Renal cortical epithelial cell (primary cell): ENCODE measurements around the gene SMPD2. TPM values are rescaled to one million over a fixed set of nuclear protein-coding genes. Genes with fewer than 3 reads are reported as not detected.
A peak's percentile ranks its signal among the peaks of the same experiment; 100 is the strongest.
"Not testable (repeated sequence)": the region's sequence is repeated elsewhere in the genome, so short reads cannot be mapped to it uniquely, and the experiment has no call there.

ENCODE experiments used
- DNase-seq: peaks from one replicate; pipeline ENCODE4 v3.0.0-alpha.2; 2011; ENCODE audit warnings: low read depth
- total RNA-seq: library from RNA; depleted of rRNA; stranded (reverse); fragments of >200 nt; gene quantifications from 2 replicates; pipeline ENCODE4 v1.2.3, GENCODE V29; 2014

Gene SMPD2
- total RNA-seq, 1 donor from 2014 or later: 17.7 TPM

DNA sequence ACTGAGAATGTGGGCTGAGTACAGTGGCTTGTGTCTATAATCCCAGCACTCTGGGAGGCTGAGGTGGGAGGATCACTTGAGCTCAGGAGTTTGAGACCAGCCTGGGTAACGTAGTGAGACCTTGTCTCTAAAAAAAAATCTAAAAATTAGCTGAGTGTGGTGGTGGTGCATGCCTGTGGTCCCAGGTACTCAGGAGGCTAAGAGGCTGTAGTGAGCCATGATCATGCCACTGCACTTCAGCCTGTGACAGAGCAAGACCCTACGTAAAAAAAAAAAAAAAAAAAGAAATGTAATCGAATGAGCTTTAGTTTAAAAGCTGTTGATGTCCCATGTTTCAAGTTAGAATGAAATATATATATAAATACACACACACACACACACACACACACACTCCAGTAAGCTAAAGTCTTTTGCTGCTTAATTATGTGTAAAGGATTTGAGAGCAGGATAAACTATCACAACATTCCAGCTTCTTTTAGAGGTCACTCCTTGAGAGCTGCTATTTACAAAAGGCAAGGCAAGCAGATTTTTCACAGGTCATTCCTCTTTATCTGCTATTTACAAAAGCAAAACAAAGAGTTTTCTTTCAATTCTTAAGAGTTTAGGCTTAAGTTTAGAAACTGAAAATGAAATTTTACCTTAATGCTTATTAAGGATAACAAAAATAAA is 19.8 kb downstream of the SMPD2 start:
- peak; percentile 53 for DNase-seq

- not testable (repeated sequence) for DNase-seq
Observed at GRCh38 chr6:109461205-109461604, 20.7 kb downstream of the SMPD2 start.

DNA sequence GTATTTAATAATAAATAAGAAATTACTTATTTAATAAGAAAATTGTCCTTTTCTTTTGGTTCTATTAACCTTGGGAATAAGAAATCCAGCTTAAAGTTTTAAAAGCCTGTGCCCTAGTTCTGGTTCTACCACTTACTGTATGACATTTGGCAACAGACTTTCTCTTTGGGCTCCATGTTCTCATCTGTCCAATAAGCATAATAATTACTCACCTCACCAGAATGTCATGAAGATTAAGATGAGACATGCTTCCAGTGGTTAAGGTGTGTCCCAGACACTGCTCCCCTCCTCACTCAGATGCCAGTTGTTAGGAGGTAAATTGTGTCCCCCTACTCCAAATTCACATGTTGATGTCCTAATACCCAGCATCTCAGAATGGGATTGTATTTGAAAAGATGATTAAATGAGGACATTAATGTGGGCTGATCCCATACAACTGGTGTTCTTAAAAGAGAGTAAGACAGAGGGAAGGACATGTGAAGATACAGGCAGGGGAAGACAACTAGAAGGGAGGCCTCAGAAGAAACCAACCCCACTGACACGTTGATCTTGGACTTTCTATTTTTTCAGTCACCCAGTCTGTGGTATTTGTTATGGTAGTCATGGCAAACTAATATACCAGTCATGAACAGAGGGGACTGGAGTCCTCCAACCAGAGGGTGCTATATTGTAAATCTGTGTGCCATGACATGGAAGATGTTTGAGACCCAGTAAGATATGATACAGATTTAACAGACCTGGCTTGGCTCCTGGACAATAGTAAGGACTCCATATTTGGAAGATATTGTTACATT is 21.4 kb downstream of the SMPD2 start:
- DNase-seq: no peak

DNA sequence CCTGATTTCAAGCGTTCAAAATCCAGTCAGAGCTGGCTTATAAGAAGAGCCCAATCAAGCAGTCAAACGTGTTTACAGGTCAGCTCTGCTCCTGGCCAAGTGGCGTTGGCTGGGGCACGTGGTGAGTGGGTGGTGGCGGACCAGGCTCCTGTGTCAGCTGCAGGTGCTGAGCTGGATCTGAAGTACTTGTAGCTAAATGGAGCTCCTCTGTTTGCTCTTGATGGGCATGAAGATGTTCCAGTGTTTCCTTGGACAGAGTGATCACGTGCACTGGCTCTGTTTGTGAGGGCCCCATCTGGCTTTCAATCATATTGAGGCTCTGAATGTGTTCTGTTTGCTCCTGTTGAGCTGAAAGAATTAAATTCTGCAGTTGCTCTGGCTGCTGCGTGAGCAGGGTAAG is 25.2 kb downstream of the SMPD2 start:
- peak; percentile 48 for DNase-seq

- DNase-seq: peak; percentile 84
Observed at GRCh38 chr6:109466212-109466923, 25.8 kb downstream of the SMPD2 start.

DNA sequence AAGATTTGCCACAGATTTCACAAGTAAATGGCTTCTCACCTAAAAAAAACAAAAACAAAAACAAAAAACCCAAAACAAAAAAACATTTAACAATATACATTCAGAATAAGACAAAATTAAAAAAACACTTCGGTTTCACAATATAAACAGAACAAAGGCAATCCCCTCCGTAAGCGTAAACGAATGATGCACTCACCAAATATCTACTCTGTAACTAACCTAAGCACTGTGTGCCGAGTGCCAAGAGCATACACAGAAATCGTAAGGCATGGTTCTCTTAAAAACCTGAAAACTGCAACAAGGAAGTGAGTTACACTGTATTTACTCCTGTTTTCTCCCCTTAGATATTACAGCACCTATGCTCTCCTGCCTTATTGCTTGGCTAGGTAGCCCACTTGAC is 27.2 kb downstream of the SMPD2 start:
- no peak for DNase-seq

- DNase-seq: no peak
Observed at GRCh38 chr6:109469591-109470189, 29.2 kb downstream of the SMPD2 start.

DNA sequence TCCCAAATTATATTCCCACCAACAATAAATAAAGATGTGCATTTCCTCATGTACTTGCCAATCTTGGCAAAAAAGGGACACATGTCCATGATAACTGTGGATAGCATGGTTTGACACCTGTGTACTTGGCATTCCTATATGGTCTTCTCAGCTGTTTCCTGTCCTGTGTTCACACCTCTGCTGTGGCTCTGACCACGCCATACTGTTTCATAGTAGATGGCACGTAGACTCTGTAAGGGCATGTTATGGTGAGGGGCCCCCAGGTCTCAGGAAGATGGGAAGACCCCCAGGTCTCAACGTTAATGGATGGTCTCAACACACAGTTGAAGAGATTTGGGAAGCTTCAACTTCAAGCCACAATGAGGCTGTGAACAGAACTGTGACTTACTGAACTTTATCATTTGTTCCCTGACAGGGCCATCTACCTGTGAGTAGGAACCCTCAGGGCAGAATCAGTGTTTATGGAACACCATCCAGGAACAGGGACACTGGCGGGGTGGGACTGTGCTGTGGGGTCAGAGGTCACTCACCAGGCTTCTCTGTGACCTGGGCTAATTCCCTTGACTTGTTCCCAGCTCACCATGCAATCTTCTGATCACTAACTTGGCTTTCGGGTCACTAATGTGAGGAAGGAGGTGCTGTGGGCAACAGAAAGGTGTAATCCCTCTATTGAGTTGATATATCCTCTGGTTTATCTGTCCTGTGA is 30.7 kb downstream of the SMPD2 start:
- no peak for DNase-seq

DNA sequence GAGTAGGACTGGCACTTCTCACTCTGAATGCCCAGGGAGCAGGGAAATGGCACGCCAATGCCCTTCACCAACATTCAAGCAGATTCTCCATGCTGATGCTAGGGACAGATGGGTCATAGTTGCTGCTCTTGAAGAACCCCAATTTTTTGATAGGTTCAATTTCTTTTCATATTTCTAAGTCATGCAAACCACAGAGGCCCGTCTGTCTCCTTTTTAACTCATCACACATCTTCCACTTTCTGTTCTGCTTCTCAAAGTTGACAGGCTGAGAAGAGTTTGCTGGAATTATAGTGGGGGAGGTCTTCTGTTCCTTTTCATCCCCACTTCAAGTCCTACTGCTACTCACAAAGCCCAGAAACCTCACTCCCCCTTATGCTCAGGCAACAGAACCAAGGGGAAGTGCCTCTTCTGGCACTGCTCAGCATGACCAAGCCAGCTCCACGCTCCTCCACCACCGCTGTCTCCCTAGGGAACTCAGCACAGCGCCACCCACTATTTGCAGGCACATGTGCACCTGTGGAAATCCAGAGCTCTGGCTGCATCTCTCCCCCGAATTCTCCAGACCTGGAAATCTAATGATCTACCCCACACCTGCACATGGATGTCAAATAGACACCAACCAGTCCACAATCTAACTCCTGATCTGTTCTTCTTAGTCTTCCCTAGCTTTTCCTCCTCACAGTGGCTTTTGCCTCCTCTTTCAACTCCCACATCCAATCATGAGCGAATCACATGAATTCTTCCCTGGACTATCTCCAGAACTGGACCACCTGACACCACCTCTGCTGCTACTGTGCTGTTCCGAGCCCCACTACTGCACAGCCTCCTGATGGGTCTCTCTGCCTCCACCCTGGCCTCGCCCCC is 31.8 kb downstream of the SMPD2 start:
- no peak for DNase-seq

GRCh38 chr6:109473120-109473519 is 32.6 kb downstream of the SMPD2 start:
- DNase-seq: no peak

DNA sequence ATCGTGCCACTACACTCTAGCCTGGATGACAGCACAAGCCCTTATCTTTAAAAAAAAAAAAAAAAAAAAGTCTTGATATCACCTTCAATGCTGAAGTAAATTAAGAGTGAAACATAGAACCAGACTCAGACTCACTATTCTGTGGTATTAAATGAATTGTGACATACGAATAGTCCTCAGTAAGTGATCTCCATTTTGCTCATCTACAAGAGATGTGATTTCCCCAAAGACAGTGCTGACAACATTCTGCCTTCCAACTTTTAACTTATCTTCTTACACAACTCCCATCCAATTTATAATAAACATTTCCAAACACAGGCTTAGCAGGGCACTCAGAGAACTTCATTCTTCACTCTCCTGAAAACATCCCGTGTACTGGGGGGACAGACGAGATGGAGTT is 34.5 kb downstream of the SMPD2 start:
- DNase-seq: no peak

DNA sequence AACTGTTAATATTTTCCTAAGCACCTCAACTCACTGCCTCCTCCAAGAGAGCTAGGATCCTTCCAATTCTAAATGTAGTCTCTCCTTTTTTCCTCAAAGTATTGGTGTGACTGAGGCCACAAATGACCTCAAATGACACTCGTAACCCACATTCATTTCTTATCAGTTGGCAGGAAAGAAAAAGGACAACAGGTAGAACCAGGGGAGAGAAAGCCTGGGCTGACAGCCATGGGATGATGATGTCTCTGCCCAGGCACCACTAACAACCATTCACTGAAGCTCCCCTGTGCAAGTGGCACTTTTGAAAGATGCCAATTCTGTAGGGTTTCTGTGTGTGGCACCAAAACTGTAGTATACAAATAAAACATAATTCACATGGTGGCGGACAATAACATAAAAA is 35.1 kb downstream of the SMPD2 start:
- DNase-seq: no peak

DNA sequence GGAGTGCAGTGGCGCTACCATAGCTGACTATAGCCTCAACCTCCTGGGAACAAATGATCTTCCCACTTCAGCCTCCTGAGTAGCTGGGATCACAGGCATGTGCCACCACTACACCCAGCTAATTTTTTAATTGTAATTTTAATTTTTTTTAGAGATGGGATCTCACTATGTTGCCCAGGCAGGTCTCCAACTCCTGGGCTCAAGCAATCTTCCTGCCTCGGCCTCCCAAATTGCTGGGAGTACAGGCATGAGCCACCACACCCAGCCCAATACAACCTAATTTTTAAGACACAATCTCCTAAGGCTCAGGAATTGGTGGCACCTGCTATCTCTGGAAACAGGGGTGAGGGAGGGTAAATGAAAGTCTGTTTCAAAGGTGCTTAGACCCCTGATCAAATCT is 36.7 kb downstream of the SMPD2 start:
- no peak for DNase-seq

DNA sequence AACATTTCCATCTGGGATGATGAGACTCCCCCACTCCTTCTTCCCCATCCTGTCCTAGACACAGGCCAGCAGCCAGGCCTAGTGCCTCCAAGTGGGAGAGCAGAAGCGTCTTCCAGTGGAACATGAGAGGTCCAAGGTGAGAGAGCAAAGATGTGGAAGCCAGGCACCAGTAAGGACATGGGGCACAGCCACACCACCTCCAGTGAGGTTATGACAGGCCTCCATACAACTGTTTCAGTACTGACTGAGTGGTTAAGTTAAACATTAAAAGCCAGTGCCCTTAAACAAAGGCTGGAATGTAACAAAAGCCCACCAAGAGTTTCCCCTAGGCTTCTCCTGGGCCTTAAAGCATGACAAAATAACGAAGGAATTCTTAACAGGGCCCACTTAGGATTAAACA is 37.2 kb downstream of the SMPD2 start:
- DNase-seq: peak; percentile 74

DNA sequence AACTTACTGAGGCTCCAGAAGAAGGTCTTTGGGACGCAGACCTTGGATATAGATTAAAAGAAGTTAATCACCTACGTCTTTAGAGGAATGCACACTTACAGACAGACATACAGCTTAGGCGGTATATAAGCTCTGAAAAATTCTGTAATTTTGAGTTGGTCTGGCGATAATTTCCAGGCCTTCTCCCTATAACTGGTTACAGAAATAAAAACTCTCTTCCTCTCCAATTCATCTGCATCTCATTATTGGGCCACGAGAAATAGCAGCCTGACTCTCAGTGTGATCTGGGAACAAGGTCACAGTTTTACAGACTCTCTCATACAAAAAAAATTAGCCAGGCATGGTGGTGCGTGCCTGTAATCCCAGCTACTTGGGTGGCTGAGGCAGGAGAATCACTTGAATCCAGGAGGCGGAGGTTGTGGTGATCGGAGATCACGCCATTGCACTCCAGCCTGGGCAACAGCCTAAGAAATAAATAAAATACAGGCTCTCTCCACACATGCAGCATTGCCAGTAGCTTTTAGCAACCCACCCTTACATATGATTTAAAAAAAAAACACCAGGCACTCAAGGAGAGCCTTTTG is 37.8 kb downstream of the SMPD2 start:
- no peak for DNase-seq

GRCh38 chr6:109478841-109479624 is 38.5 kb downstream of the SMPD2 start:
- DNase-seq: no peak

DNA sequence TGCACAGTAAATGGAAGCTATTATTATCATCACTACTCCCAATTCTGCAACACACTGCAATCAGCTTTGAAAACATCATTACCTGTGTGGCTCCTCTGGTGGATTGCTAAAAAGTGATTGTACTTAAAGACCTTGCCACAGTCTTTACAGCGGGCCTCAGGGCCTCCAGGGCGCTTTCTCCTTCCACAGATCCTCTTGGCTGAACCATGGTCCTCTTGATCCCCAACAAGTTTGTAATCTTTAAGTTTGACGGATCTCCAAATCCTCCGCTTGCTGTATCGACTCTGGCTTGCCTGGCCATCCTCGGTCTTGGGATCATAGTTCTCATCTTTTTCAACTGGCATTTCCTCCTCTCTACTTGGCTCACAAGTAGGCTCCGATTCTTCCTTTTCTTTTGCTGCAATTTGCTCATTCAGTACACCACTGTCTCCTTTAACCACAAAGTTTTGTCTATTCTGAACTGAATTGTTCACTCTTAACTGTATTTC is 40.5 kb downstream of the SMPD2 start:
- no peak for DNase-seq

GRCh38 chr6:109482905-109483734 is 42.6 kb downstream of the SMPD2 start, which contains the start of gene ZBTB24:
Gene ZBTB24 (minus strand): TSS chr6:109483219. CDS start chr6:109482026, 1,193 bp downstream.
- DNase-seq: peak; percentile 53

DNA sequence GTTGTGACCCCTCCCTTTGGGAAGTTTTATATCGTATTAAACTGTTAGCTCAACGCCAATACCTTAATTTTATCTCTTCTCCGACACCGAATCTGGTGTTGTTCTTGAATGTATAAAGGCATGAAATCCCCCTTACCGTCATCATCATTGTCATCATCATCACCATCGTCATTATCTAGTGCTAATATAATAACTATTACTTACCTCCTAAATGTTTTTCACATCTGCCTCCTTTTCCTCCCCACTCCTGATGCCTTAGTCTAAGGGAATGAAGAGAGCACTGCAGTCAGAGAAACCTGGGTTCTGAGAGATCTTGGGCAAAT is 43.2 kb downstream of the SMPD2 start:
- DNase-seq: no peak
